DND-41 (cell line): ENCODE measurements around the gene SH2B3.

Source experiments
- CTCF ChIP-seq: IDR thresholded peaks from 2 replicates; pipeline ENCODE4 v1.5.1; 2012; ENCODE audit warnings: borderline replicate concordance, low read length, moderate library complexity, mild to moderate bottlenecking; ENCODE audit not compliant: poor library complexity, severe bottlenecking; ENCODE audit errors: extremely low read depth
- EZH2 ChIP-seq: IDR thresholded peaks from 3 replicates; pipeline ENCODE4 v1.6.1; 2012; ENCODE audit warnings: borderline replicate concordance, low read depth, mild to moderate bottlenecking, moderate library complexity, low read length, inconsistent platforms; ENCODE audit not compliant: severe bottlenecking

GRCh38 chr12:111398530-111398929, 7.2 kb upstream of the SH2B3 start:
- TF ChIP-seq CTCF (no peak), EZH2 (no peak)
